Left ventricle myocardium inferior (tissue), 1 donor: ENCODE results near the gene FAM135A. TPM values are rescaled to one million over a fixed set of nuclear protein-coding genes. Genes with fewer than 3 reads are reported as not detected.

ENCODE experiments used
- DNase-seq: peaks from one replicate; pipeline ENCODE4 v3.0.0-alpha.2; 2020
- H3K27ac ChIP-seq: fragments of 200-600 bp; replicated peaks from 2 replicates; pipeline ENCODE4 v1.8.0; 2021
- H3K27me3 ChIP-seq: fragments of 200-600 bp; 2 replicates; pipeline ENCODE4 v1.8.0; 2021; ENCODE audit warnings: low read depth
- H3K36me3 ChIP-seq: fragments of 200-600 bp; 2 replicates; pipeline ENCODE4 v1.8.0; 2021
- H3K4me1 ChIP-seq: fragments of 200-600 bp; 2 replicates; pipeline ENCODE4 v1.8.0; 2021
- H3K4me3 ChIP-seq: fragments of 200-600 bp; 2 replicates; pipeline ENCODE4 v1.8.0; 2021; ENCODE audit warnings: mild to moderate bottlenecking, moderate library complexity
- H3K9me3 ChIP-seq: fragments of 200-600 bp; replicated peaks from 2 replicates; pipeline ENCODE4 v1.8.0; 2021
- CTCF ChIP-seq: fragments of 200-600 bp; IDR thresholded peaks from 2 replicates; pipeline ENCODE4 v1.8.0; 2021; ENCODE audit warnings: antibody characterized with exemption, mild to moderate bottlenecking, borderline replicate concordance
- intact Hi-C: fragments of 100-400 bp; cut with micrococcal nuclease; formaldehyde crosslinking; loops from one replicate; pipeline ENCODE4 v1.11.0; 2022
- total RNA-seq: library from RNA; stranded (reverse); fragmentation: NEBNext Ultra II Directional; extraction: Animal tissue kit (Norgen Biotek cat#: 25700); gene quantifications from one replicate; pipeline ENCODE4 v1.2.1, GENCODE V29; 2021
- donor health status: DM: no; HTN: yes; CAD: no; lungs with severe emphysema.

Gene FAM135A
- total RNA-seq, 1 donor from 2014 or later, result 14.5 TPM

GRCh38 chr6:70375166-70375565 is 38.1 kb upstream of the FAM135A start:
- H3K27me3 ChIP-seq, result peaks cover 15% of the 10 kb centered on the region
- no peaks in the 10 kb centered on the region for H3K36me3 ChIP-seq
- no peak for DNase-seq
- no peak overlapping the region for H3K4me3 ChIP-seq
- no peaks in the 10 kb centered on the region for H3K9me3 ChIP-seq
- intact Hi-C loops, result no loop called here
- no peak for TF ChIP-seq CTCF
- H3K27ac ChIP-seq, result no peak overlapping the region
- no peaks in the 10 kb centered on the region for H3K4me1 ChIP-seq

- intact Hi-C loops, result no loop called here
- no peak overlapping the region for H3K4me3 ChIP-seq
- no peaks in the 10 kb centered on the region for H3K36me3 ChIP-seq
- H3K27ac ChIP-seq, result no peak overlapping the region
- no peaks in the 10 kb centered on the region for H3K4me1 ChIP-seq
- no peak for DNase-seq
- no peak for TF ChIP-seq CTCF
- peaks cover 15% of the 10 kb centered on the region for H3K27me3 ChIP-seq
- no peaks in the 10 kb centered on the region for H3K9me3 ChIP-seq
Observed at GRCh38 chr6:70375882-70376281, 37.4 kb upstream of the FAM135A start.

GRCh38 chr6:70376628-70377027 is 36.7 kb upstream of the FAM135A start:
- Histone ChIP-seq H3K36me3 (no peaks in the 10 kb centered on the region), H3K9me3 (no peaks in the 10 kb centered on the region), H3K4me1 (no peaks in the 10 kb centered on the region), H3K27me3 (peaks cover 15% of the 10 kb centered on the region), H3K4me3 (no peak overlapping the region), H3K27ac (no peak overlapping the region)
- DNase-seq, result no peak
- intact Hi-C loops, result no loop called here
- TF ChIP-seq CTCF, result no peak

GRCh38 chr6:70377372-70377771 is 35.9 kb upstream of the FAM135A start:
- Histone ChIP-seq H3K4me3 (no peak overlapping the region), H3K4me1 (no peaks in the 10 kb centered on the region), H3K27ac (no peak overlapping the region), H3K27me3 (peaks cover 9% of the 10 kb centered on the region), H3K9me3 (no peaks in the 10 kb centered on the region), H3K36me3 (no peaks in the 10 kb centered on the region)
- intact Hi-C loops, result no loop called here
- TF ChIP-seq CTCF, result no peak
- DNase-seq, result no peak

- intact Hi-C loops, result no loop called here
Observed at GRCh38 chr6:70379473-70380013, 33.8 kb upstream of the FAM135A start.

More at GRCh38 chr6:70379473-70380013, 33.8 kb upstream of the FAM135A start:
- DNase-seq, result no peak
- Histone ChIP-seq H3K36me3 (no peaks in the 10 kb centered on the region), H3K4me3 (no peak overlapping the region), H3K27me3 (no peaks in the 10 kb centered on the region), H3K9me3 (no peaks in the 10 kb centered on the region), H3K4me1 (no peaks in the 10 kb centered on the region), H3K27ac (no peak overlapping the region)
- no peak for TF ChIP-seq CTCF
